GM19043 (cell line): ENCODE data around the gene HOXC10.

Experiments used
- ATAC-seq: cut with Tn5 transposase; IDR thresholded peaks from one replicate; pipeline ENCODE4 v1.9.1; 2021; ENCODE audit warnings: low read depth; ENCODE audit not compliant: unreplicated experiment

Gene HOXC10

GRCh38 chr12:53988541-53989226, 3.7 kb downstream of the HOXC10 start:
- no peak for ATAC-seq

- no peak for ATAC-seq
Observed at GRCh38 chr12:53989227-53990113, 4.5 kb downstream of the HOXC10 start.

GRCh38 chr12:53990311-53991076, 5.5 kb downstream of the HOXC10 start:
- ATAC-seq: no peak

GRCh38 chr12:53991077-53991460, 6.1 kb downstream of the HOXC10 start:
- no peak for ATAC-seq

- no peak for ATAC-seq
Observed at GRCh38 chr12:53992377-53992889, 7.5 kb downstream of the HOXC10 start.

- ATAC-seq: no peak
Observed at GRCh38 chr12:53993162-53994008, 8.4 kb downstream of the HOXC10 start.

GRCh38 chr12:53994009-53994263, 9.0 kb downstream of the HOXC10 start:
- no peak for ATAC-seq

- ATAC-seq: no peak
Observed at GRCh38 chr12:53994264-53995001, 9.5 kb downstream of the HOXC10 start.

- ATAC-seq: no peak
Observed at GRCh38 chr12:53995002-53995377, 10.0 kb downstream of the HOXC10 start.

GRCh38 chr12:53995378-53996239, 10.7 kb downstream of the HOXC10 start:
- no peak for ATAC-seq

GRCh38 chr12:53996240-53997203, 11.6 kb downstream of the HOXC10 start:
- no peak for ATAC-seq

- no peak for ATAC-seq
Observed at GRCh38 chr12:53997204-53998109, 12.5 kb downstream of the HOXC10 start.

GRCh38 chr12:53998110-53998899, 13.4 kb downstream of the HOXC10 start:
- no peak for ATAC-seq

- ATAC-seq: no peak
Observed at GRCh38 chr12:53998900-53999236, 13.9 kb downstream of the HOXC10 start.

GRCh38 chr12:53999559-54000115, 14.7 kb downstream of the HOXC10 start:
- no peak for ATAC-seq
